Panc1 (cell line): Measurements from ENCODE around the gene COQ8A. TPM values are rescaled to one million over a fixed set of nuclear protein-coding genes. Genes with fewer than 3 reads are reported as not detected.

Experiments used
- ATAC-seq: fragments of 200-7000 bp; cut with Tn5 transposase; 2 replicates; pipeline ENCODE4 v1.9.1; 2020; ENCODE audit warnings: mild to moderate bottlenecking, moderate library complexity
- BruUV-seq: library from RNA; stranded (reverse); fragments of 400-500 nt; replicated peaks from 2 replicates; lab custom pipeline; 2021; lab: Mats Ljungman, UMichigan
- CTCF ChIA-PET: fragments of 300-600 bp; sonication (Branson Sonifier 250); formaldehyde crosslinking; loops from one replicate; lab custom pipeline; 2022; ENCODE audit warnings: antibody characterized with exemption; lab: Charles Lee
- POLR2A ChIA-PET: fragments of 300-600 bp; sonication (Branson Sonifier 250); formaldehyde crosslinking; loops from one replicate; lab custom pipeline; 2022; ENCODE audit warnings: antibody characterized with exemption; lab: Charles Lee
- DNase-seq: peaks from one replicate; pipeline ENCODE4 v3.0.0-alpha.2; 2010; ENCODE audit warnings: low read depth, low spot score
- H3K27ac ChIP-seq: 2 replicates; pipeline ENCODE4 v1.5.1; 2011; ENCODE audit warnings: mild to moderate bottlenecking, low read length, inconsistent platforms
- H3K27me3 ChIP-seq: fragments of 200-500 bp; sonication (Bioruptor generic); 2 replicates; pipeline ENCODE4 v1.6.0; 2014; ENCODE audit warnings: low read length, inconsistent platforms; ENCODE audit not compliant: control insufficient read depth, insufficient read depth
- H3K36me3 ChIP-seq: fragments of 200-500 bp; sonication (Bioruptor generic); 2 replicates; pipeline ENCODE4 v1.5.1; 2014; ENCODE audit warnings: inconsistent platforms, mild to moderate bottlenecking, low read length, moderate library complexity; ENCODE audit not compliant: control insufficient read depth, insufficient read depth
- H3K4me1 ChIP-seq: 2 replicates; pipeline ENCODE4 v1.5.1; 2011; ENCODE audit warnings: inconsistent platforms, mild to moderate bottlenecking, low read length, moderate library complexity; ENCODE audit not compliant: control insufficient read depth, insufficient read depth
- H3K4me3 ChIP-seq, 2 experiments: 2 replicates each; pipeline ENCODE4 v1.5.1; 2011 to 2012; ENCODE audit warnings: low read depth in 2 of 2, low read length in 2 of 2, mild to moderate bottlenecking in 2 of 2, inconsistent platforms in 1 of 2, moderate library complexity in 1 of 2
- H3K9me3 ChIP-seq: fragments of 200-500 bp; sonication (Bioruptor generic); 2 replicates; pipeline ENCODE4 v1.5.1; 2014; ENCODE audit warnings: low read depth, mild to moderate bottlenecking, inconsistent platforms, low read length, moderate library complexity; ENCODE audit not compliant: control insufficient read depth, insufficient read depth
- POLR2AphosphoS5 ChIP-seq: IDR thresholded peaks from 2 replicates; pipeline ENCODE4 v1.6.1; 2012; ENCODE audit warnings: mild to moderate bottlenecking, low read depth, low read length, moderate library complexity
- REST ChIP-seq, 2 experiments: IDR thresholded peaks; 2 replicates each; pipeline ENCODE4 v1.6.1; 2011 to 2012; ENCODE audit warnings: low read depth in 2 of 2, control low read depth in 1 of 2, low read length in 1 of 2, mild to moderate bottlenecking in 1 of 2, moderate library complexity in 1 of 2; ENCODE audit not compliant: insufficient read depth in 1 of 2
- SIN3A ChIP-seq: IDR thresholded peaks from 2 replicates; pipeline ENCODE4 v1.6.1; 2012; ENCODE audit warnings: low read depth, mild to moderate bottlenecking, low read length, moderate library complexity, borderline replicate concordance; ENCODE audit not compliant: insufficient read depth
- TCF7L2 ChIP-seq: IDR thresholded peaks from 2 replicates; pipeline ENCODE4 v1.6.1; 2011; ENCODE audit warnings: mild to moderate bottlenecking, low read depth, low read length, inconsistent platforms
- in situ Hi-C: cut with HindIII; loops from 2 replicates; pipeline ENCODE4 v1.10.0; 2016; ENCODE audit warnings: low sequenced_read_pairs, low pct_unique_long_range_greater_than_20kb
- intact Hi-C: fragments of 100-400 bp; cut with micrococcal nuclease; formaldehyde crosslinking; loops from one replicate; pipeline ENCODE4 v1.10.0; 2022; ENCODE audit not compliant: unreplicated experiment
- total RNA-seq: library from RNA; stranded (reverse); gene quantifications from one replicate; pipeline ENCODE4 v1.2.1, GENCODE V29; 2021; ENCODE audit not compliant: unreplicated experiment
- TF ChIP-seq, protein P1 (sequence below): fragments of 450-650 bp; IDR thresholded peaks from 2 replicates; pipeline ENCODE4 v1.5.1; 2017; ENCODE audit warnings: mild to moderate bottlenecking

The COQ8A gene
- total RNA-seq, 1 experiment from 2014 or later, result 15.1 TPM

GRCh38 chr1:226957714-226958113, 17.6 kb downstream of the COQ8A start:
- Histone ChIP-seq H3K9me3 (no peaks in the 10 kb centered on the region; the same call in 1 of the 2 replicates), H3K4me1 (no peaks in the 10 kb centered on the region), H3K36me3 (no peaks in the 10 kb centered on the region), H3K27me3 (no peaks in the 10 kb centered on the region), H3K4me3 (no peak overlapping the region), H3K27ac (no peak overlapping the region)
- CTCF ChIA-PET, result no interaction called here
- BruUV-seq, result no TSS peak
- in situ Hi-C loops (no loop called here), intact Hi-C loops (no loop called here)
- POLR2A ChIA-PET, result no interaction called here
- ATAC-seq (no peak), DNase-seq (no peak)
- TF ChIP-seq TCF7L2, result no peak
- TF ChIP-seq SIN3A, result no peak
- TF ChIP-seq, protein P1, sequence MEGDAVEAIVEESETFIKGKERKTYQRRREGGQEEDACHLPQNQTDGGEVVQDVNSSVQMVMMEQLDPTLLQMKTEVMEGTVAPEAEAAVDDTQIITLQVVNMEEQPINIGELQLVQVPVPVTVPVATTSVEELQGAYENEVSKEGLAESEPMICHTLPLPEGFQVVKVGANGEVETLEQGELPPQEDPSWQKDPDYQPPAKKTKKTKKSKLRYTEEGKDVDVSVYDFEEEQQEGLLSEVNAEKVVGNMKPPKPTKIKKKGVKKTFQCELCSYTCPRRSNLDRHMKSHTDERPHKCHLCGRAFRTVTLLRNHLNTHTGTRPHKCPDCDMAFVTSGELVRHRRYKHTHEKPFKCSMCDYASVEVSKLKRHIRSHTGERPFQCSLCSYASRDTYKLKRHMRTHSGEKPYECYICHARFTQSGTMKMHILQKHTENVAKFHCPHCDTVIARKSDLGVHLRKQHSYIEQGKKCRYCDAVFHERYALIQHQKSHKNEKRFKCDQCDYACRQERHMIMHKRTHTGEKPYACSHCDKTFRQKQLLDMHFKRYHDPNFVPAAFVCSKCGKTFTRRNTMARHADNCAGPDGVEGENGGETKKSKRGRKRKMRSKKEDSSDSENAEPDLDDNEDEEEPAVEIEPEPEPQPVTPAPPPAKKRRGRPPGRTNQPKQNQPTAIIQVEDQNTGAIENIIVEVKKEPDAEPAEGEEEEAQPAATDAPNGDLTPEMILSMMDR, result no peak
- TF ChIP-seq POLR2AphosphoS5, result no peak
- TF ChIP-seq REST (IDR thresholded peaks at IDR 0.05; ENCODE audit: insufficient read depth in 1 of 2, low read depth in 2 of 2, low read length in 1 of 2), result no peak

DNA sequence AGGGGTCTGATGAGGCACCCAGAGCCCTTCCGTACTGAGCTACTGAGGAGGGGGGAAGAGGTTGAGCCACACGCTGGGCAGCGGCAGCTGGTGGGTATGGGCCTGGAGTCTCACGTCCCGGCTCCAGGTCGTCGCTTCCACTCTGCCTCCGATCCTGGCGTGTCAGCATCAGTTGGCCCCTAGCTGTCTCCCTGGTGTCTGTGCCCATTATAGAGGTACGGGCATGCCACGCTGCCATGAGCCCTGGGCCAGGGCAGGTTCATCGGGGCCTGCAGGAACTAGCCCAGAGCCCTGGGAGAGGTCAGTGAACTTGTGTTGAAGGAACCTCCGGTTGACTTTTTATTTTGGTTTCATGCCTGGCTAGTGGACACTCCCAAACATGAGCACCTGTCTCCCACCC, 18.2 kb downstream of the COQ8A start:
- no peaks in the 10 kb centered on the region for H3K4me1 ChIP-seq
- DNase-seq (no peak), ATAC-seq (no peak)
- intact Hi-C loops, result no loop called here
- H3K4me3 ChIP-seq, result no peak overlapping the region
- H3K9me3 ChIP-seq, result no peaks in the 10 kb centered on the region; the same call in 1 of the 2 replicates
- H3K27ac ChIP-seq, result no peak overlapping the region
- H3K36me3 ChIP-seq, result no peaks in the 10 kb centered on the region
- POLR2A ChIA-PET, result no interaction called here
- no TSS peak for BruUV-seq
- TF ChIP-seq REST (IDR thresholded peaks at IDR 0.05; ENCODE audit: insufficient read depth in 1 of 2, low read depth in 2 of 2, low read length in 1 of 2) (no peak), TCF7L2 (no peak), SIN3A (no peak), POLR2AphosphoS5 (no peak)
- TF ChIP-seq, protein P1, result no peak
- in situ Hi-C loops, result no loop called here
- CTCF ChIA-PET, result no interaction called here
- no peaks in the 10 kb centered on the region for H3K27me3 ChIP-seq
